PFSK-1 (cell line): ENCODE results near the gene MDN1.
A peak's percentile ranks its signal among the peaks of the same experiment; 100 is the strongest.

Experiments used
- FOXP2 ChIP-seq: optimal IDR thresholded peaks from 2 replicates; pipeline ENCODE3; 2011; ENCODE audit warnings: borderline replicate concordance, control low read depth, inconsistent platforms; ENCODE audit not compliant: insufficient read depth; ENCODE audit errors: extremely low read length, extremely low read depth
- POLR2AphosphoS5 ChIP-seq: IDR thresholded peaks from 2 replicates; pipeline ENCODE4 v1.6.1; 2012; ENCODE audit warnings: low read depth, mild to moderate bottlenecking, control low read depth, low read length, moderate library complexity
- SIN3A ChIP-seq: IDR thresholded peaks from 2 replicates; pipeline ENCODE4 v1.6.1; 2012; ENCODE audit warnings: mild to moderate bottlenecking, low read length, moderate library complexity, borderline replicate concordance; ENCODE audit not compliant: insufficient read depth
- TAF1 ChIP-seq: IDR thresholded peaks from 2 replicates; pipeline ENCODE4 v1.6.1; 2012; ENCODE audit warnings: low read length, control low read depth, borderline replicate concordance; ENCODE audit not compliant: insufficient read depth
- TF ChIP-seq, protein P1 (sequence below), 2 experiments: IDR thresholded peaks; 2 replicates each; pipeline versions ENCODE4 v1.6.1 to v1.8.0; 2011 to 2012; ENCODE audit warnings: low read depth in 2 of 2, low read length in 2 of 2, control low read depth in 1 of 2, inconsistent platforms in 1 of 2, mild to moderate bottlenecking in 1 of 2, moderate library complexity in 1 of 2; ENCODE audit not compliant: insufficient read depth in 1 of 2

The MDN1 gene

GRCh38 chr6:89829472-89830169 is 10.0 kb upstream of the MDN1 start, which contains the start of gene CASP8AP2:
CASP8AP2 (plus strand) TSS chr6:89829880.
- TF ChIP-seq, protein P1, sequence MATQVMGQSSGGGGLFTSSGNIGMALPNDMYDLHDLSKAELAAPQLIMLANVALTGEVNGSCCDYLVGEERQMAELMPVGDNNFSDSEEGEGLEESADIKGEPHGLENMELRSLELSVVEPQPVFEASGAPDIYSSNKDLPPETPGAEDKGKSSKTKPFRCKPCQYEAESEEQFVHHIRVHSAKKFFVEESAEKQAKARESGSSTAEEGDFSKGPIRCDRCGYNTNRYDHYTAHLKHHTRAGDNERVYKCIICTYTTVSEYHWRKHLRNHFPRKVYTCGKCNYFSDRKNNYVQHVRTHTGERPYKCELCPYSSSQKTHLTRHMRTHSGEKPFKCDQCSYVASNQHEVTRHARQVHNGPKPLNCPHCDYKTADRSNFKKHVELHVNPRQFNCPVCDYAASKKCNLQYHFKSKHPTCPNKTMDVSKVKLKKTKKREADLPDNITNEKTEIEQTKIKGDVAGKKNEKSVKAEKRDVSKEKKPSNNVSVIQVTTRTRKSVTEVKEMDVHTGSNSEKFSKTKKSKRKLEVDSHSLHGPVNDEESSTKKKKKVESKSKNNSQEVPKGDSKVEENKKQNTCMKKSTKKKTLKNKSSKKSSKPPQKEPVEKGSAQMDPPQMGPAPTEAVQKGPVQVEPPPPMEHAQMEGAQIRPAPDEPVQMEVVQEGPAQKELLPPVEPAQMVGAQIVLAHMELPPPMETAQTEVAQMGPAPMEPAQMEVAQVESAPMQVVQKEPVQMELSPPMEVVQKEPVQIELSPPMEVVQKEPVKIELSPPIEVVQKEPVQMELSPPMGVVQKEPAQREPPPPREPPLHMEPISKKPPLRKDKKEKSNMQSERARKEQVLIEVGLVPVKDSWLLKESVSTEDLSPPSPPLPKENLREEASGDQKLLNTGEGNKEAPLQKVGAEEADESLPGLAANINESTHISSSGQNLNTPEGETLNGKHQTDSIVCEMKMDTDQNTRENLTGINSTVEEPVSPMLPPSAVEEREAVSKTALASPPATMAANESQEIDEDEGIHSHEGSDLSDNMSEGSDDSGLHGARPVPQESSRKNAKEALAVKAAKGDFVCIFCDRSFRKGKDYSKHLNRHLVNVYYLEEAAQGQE (IDR thresholded peaks at IDR 0.05; ENCODE audit: insufficient read depth in 1 of 2, low read depth in 2 of 2, low read length in 2 of 2) = no peak
- TF ChIP-seq POLR2AphosphoS5 (peak; percentile 82), TAF1 (no peak), SIN3A (peak; percentile 92; the same call in 1 of the 2 replicates), FOXP2 (peak; percentile 15)

GRCh38 chr6:89828988-89829471 is 9.4 kb upstream of the MDN1 start:
- TF ChIP-seq POLR2AphosphoS5 (no peak), SIN3A (no peak), TAF1 (no peak), FOXP2 (no peak)
- TF ChIP-seq, protein P1 (IDR thresholded peaks at IDR 0.05; ENCODE audit: insufficient read depth in 1 of 2, low read depth in 2 of 2, low read length in 2 of 2) = 0 out of 4 replicates have a peak, but pooled peaks of 1 of the 2 experiments have one; percentile 22

DNA sequence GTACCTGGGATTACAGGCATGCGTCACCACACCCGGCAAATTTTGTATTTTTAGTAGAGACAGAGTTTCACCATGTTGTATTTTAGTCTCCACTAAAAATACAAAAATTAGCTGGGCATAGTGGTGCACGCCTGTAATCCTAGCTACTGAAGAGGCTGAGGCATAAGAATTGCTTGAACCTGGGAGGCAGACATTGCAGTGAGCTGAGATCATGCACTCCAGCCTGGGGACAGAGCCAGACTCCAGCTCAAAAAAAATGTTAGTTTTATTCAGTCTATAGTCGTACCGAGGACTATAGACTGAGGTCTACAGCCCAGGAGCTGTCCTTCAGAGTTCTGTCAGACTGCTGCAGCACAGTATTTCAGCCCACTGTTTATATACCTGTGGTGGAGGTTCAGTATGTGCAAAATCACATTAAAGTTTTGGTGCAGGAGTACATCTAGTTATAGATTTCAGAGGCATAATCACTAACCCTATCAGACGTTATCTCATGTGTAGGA is 6.5 kb upstream of the MDN1 start:
- no peak for TF ChIP-seq SIN3A

DNA sequence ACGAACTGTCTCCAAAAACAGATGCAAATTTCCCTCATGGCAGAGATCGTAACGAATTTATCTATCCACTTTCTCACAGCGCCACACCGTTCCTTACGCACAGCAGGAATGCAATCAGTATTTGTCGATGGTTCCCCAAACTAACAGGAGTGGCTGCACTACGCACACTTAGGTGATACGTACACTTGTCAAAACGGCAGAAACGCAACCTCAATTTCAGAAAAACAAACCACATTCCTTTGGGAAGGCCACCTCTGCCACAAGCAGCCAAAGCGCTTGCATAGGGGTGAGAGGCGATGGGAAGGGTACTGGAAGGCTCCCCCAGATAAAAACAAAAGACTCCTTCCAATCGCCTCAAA is 638 bp downstream of the MDN1 start:
- no peak for TF ChIP-seq SIN3A
- TF ChIP-seq FOXP2 = no peak
- TF ChIP-seq TAF1 = no peak
- TF ChIP-seq, protein P1 (IDR thresholded peaks at IDR 0.05; ENCODE audit: insufficient read depth in 1 of 2, low read depth in 2 of 2, low read length in 2 of 2) = no peak
- no peak for TF ChIP-seq POLR2AphosphoS5

DNA sequence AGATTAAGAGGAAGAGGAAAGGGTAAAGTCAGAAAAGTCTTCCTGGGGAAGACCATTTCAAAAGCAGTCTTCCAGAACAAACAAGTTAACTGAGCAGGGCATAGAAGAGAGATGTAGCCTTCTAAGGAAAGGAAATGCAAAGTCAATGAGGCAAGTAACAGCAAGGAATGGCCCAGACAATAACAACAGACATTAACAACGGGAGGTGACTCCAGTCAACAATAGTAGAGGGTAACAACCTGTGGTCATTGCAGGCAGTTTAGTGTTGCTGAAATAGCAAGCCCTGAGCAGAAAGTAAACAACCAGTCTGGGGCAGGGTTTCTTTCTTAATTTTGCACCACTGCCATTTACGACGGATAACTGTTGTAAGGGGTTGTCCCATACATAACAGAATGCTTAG is 2.1 kb downstream of the MDN1 start:
- TF ChIP-seq POLR2AphosphoS5 (no peak), SIN3A (no peak), FOXP2 (no peak), TAF1 (no peak)
- TF ChIP-seq, protein P1 (IDR thresholded peaks at IDR 0.05; ENCODE audit: insufficient read depth in 1 of 2, low read depth in 2 of 2, low read length in 2 of 2) = no peak
